LNCaP clone FGC (cell line): ENCODE data around the gene ZNF784.

Experiments
- DNase-seq: peaks from one replicate; pipeline ENCODE4 v3.0.0-alpha.2; 2011; ENCODE audit warnings: low read depth
- H3K4me3 ChIP-seq: 2 replicates; pipeline ENCODE4 v1.5.1; 2011; ENCODE audit warnings: mild to moderate bottlenecking, low read depth, low read length, control low read depth
- TF ChIP-seq, protein P1 (sequence below): IDR thresholded peaks from 2 replicates; pipeline ENCODE4 v1.5.1; 2012; ENCODE audit warnings: mild to moderate bottlenecking; ENCODE audit not compliant: control insufficient read depth, insufficient read depth; ENCODE audit errors: extremely low read depth

ZNF784 gene

DNA sequence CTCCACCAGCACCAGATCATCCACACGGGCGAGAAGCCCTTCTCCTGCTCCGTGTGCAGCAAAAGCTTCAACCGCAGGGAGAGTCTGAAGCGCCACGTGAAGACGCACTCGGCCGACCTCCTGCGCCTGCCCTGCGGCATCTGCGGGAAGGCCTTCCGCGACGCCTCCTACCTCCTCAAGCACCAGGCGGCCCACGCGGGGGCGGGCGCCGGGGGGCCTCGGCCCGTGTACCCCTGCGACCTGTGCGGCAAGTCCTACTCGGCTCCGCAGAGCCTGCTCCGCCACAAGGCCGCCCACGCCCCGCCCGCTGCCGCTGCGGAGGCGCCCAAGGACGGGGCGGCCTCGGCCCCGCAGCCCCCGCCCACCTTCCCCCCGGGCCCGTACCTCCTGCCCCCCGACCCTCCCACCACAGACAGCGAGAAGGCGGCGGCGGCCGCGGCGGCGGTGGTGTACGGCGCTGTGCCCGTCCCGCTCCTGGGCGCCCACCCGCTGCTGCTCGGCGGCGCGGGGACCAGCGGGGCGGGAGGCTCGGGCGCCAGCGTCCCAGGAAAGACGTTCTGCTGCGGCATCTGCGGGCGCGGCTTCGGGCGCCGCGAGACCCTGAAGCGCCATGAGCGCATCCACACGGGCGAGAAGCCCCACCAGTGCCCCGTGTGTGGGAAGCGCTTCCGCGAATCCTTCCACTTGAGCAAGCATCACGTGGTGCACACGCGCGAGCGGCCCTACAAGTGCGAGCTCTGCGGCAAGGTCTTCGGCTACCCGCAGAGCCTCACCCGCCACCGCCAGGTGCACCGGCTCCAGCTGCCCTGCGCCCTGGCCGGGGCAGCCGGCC, 9.4 kb downstream of the ZNF784 start:
- no peak for DNase-seq
- TF ChIP-seq, protein P1, sequence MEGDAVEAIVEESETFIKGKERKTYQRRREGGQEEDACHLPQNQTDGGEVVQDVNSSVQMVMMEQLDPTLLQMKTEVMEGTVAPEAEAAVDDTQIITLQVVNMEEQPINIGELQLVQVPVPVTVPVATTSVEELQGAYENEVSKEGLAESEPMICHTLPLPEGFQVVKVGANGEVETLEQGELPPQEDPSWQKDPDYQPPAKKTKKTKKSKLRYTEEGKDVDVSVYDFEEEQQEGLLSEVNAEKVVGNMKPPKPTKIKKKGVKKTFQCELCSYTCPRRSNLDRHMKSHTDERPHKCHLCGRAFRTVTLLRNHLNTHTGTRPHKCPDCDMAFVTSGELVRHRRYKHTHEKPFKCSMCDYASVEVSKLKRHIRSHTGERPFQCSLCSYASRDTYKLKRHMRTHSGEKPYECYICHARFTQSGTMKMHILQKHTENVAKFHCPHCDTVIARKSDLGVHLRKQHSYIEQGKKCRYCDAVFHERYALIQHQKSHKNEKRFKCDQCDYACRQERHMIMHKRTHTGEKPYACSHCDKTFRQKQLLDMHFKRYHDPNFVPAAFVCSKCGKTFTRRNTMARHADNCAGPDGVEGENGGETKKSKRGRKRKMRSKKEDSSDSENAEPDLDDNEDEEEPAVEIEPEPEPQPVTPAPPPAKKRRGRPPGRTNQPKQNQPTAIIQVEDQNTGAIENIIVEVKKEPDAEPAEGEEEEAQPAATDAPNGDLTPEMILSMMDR: no peak
- H3K4me3 ChIP-seq: no peak overlapping the region

DNA sequence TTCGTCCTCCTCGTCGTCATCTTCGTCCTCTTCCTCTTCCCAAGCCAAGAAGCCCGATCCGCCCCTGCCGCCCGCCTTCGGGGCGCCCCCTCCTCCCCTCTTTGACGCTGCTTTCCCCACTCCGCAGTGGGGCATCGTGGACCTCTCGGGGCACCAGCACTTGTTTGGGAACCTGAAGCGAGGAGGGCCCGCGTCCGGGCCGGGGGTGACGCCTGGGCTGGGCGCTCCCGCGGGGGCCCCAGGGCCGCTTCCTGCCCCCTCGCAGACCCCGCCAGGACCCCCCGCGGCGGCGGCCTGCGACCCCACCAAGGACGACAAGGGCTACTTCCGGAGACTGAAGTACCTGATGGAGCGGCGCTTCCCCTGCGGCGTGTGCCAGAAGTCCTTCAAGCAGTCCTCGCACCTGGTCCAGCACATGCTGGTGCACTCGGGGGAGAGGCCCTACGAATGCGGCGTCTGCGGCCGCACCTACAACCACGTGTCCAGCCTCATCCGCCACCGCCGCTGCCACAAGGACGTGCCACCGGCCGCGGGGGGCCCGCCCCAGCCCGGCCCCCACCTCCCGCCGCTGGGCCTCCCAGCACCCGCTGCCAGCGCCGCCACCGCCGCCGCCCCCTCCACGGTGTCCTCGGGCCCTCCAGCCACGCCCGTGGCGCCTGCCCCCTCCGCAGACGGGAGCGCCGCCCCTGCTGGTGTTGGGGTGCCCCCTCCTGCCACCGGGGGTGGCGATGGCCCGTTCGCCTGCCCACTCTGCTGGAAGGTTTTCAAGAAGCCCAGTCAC, 10.2 kb downstream of the ZNF784 start:
- H3K4me3 ChIP-seq: no peak overlapping the region
- TF ChIP-seq, protein P1: no peak
- no peak for DNase-seq

DNA sequence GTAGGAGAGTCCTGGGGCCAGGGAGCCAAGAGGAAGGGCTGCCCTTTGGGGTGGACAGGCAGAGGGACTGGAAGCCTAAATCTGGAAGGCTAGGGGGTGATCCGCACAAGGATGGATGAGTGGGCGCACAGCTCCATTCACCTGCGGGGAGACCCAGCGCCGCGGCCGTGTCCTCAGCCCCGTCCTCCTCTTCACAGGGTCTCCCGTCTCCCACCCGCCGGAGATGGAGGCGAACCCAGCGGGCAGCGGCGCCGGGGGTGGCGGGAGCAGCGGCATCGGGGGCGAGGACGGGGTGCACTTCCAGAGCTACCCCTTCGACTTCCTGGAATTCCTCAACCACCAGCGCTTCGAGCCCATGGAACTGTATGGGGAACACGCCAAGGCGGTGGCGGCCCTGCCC, 11.0 kb downstream of the ZNF784 start:
- no peak for DNase-seq
- H3K4me3 ChIP-seq: no peak overlapping the region
- TF ChIP-seq, protein P1: no peak

DNA sequence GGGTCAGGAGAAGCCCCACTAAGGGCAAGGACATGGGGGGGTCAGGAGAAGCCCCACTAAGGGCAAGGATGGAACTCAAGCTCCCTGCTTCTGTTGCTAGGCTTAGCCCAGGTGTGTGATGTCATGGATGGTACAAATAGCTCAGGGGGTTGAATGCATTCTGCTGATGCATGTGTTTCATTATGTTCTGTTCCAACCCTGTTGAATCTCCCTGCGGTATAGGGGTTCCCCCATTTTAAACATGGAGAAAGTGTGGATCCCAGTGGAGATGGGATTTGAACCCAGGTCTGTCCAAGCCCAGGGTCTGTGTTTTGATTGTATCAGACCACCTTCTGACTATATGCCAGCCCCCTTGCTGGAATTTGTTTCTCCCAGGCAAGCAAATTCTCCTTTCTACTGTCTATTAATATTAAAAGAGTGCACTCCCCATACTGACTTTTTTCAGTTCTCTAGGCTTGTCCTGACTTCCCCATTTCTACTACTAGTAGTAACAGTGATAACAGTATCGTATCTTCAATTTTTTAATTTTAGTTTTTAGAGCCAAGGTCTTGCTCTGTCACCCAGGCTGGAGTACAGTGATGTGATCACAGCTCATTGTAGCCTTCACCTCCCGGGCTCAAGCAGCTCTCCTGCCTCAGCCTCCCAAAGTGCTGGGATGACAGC, 12.3 kb downstream of the ZNF784 start:
- DNase-seq: no peak
- no peak overlapping the region for H3K4me3 ChIP-seq
- TF ChIP-seq, protein P1: no peak

DNA sequence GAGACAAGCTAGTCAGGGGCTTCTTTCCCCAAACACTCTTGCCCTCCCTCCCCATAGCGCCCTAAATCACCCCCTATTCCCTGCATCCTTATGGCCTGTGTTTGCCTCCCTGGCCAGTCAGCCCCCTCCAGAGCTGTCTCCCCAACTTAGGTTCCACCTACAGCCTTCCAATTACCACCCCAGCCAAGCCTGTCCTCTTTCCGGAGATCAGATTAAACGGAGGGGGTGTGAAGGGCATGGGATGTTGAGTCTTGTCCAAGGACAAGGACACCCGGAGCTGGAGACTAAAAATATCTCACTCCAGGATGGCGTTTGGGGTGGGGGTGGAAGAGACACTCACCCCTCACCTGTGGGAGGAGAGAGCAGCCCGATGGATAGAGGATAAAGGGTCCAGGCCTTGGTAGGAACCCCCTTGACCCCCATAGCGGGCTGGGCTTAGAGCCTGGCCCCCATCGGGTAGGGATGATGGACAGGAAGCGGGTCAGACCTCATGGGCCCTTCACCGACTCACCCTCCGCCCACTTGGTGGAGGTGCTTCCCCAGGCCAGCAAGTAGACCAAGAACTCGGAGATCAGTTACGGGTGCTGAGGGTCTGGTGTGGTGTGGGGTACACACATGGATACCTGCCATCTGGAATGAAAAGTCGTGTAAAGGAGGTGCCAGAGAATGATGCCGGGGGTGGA, 12.9 kb downstream of the ZNF784 start:
- TF ChIP-seq, protein P1: no peak
- H3K4me3 ChIP-seq: no peak overlapping the region
- DNase-seq: no peak

DNA sequence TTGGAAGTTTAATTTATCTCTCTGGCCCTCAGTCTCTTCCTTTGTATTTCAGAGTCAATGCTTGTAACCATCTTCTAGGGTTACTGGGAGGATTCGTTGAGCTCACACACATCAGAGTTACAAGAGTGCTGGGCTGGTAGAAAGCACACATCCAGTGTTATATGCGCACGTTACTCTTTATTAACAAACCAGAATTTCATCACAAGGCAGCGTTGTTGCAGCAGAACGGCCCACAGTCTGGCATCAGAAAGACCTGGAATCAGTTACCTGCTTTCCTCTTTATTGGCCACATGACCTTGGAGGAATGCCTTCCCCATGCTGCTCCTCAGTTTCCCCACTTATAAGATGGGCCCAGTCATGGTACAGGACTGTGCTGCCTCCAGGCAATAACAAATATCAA, 15.0 kb downstream of the ZNF784 start:
- TF ChIP-seq, protein P1: no peak
- H3K4me3 ChIP-seq: no peak overlapping the region
- no peak for DNase-seq
